DMS53 (cell line): ENCODE data around the gene AIPL1.
A peak's percentile ranks its signal among the peaks of the same experiment; 100 is the strongest.

Experiments
- DNase-seq: peaks from one replicate; lab custom pipeline; 2025; lab: John Stamatoyannopoulos, UW

The AIPL1 gene

DNA sequence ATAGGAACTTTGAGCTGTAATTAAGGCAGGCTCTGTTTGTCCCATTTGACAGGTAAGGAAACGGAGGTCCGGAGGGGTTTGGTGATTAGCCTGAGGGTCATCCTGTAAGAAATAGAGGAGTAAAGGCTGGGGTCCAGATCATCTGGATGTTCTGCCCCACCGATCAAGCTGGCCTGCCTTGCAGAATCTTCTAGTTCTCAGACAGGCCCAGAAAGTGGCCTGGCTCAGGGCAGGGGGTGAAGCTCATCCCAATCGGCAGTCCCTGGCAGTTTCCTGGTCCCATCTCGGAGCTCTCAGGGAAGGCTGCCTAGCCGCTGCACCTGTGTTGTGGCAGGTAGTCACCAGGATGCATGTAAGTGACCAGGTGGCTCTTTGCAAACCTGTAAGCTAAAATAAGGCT, 13.6 kb upstream of the AIPL1 start:
- no peak for DNase-seq

DNA sequence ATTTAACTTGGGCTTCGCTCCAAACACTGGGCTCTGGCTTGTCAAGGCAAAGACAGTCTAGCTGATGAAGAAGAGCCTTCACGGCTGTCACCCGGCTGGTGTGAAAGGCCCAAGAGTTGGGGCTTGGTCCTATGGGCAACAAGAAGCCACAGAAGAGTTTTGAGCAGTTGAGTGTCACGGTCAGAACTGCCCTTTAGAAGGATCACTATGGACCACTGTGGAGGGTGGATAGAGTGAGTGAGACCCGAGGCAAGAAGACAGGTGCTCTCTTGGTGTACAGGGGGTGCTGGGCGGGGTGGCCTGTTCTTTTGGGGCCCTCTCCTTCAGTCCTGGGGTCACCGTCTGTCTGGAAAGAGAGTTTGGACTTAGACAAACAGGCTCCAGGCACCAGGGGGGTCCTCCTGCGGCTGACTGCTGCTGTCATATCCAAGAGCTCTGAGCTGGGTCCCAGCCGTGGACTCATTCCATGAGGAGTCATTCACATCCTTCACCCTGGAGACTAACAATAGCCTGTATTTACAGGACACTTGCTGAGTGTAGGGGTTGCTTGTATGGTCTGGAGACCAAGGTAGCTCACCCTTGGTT, 11.7 kb upstream of the AIPL1 start:
- no peak for DNase-seq

DNA sequence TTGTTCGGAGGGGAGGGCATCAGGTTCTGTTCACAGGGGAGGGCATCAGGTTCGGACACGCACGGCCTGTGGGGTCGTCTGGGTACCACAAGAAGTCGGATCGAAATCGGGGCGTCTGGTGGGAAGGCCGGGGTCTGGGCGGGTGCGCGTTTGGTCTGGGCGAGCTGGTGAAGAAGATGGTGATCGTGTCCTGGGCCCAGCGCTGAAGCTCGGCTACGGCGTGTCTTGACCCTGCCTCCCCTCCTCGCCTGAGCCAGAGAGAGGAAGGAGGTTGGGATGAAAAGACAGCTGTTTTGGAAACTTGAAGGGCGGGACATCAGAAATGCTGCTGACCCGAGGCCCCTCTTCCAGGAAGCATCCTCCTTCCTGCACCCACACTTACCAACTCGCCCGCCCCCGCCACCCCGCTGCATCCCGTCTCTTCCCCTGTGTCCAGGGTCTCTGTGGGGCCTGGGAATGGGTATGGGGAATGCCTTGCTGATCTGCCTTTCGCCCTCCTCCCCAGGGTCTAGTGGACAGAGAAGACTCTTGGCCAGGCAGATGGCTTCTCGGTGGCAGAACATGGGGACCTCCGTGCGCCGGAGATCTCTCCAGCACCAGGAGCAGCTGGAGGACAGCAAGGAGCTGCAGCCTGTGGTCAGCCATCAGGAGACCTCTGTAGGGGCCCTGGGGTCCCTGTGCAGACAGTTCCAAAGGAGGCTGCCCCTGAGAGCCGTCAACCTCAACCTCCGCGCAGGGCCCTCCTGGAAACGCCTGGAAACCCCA, 9.8 kb upstream of the AIPL1 start:
- peak; percentile 56 for DNase-seq

DNA sequence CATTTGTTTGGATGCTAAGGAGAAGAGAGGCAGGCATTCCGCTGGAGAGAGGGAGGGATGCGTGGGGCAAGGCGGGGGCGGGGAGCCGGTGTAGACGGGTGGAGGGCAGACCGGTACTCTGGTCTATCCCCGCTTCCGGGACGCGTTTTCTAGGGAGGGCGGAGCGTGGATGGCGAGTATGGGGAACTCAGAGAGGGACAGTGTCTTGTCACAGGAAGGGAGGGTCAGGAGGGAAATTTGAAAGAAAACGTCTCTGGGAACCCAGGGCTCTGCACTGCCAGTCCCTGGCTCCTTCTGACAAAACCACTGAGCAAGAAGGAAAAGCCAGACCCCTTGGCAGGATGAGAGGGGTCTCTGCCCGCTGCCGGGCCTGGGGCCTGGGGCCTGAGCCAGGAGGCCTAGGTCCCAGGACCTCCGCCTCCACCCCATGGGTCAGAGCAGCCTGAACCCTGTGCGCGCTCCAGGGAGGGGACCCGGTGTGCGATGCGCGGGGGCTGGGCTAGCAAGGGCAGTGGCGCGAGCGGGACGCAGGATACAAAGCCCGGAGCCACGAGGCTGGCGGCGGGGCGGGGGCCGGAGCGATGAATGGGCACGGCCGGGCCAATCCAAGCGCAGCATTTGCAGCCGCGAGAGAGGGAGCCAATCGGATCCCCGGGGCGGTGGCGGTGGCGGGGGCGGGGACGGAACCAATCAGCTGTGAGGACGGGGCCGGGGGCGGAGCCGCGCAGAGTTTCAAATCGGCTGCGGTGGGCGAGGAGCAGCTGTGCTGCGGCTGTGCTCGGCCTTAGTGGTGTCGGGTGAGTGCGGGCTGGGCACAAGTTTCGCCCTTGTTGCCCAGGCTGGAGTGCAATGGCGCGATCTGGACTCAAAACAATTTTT, 9.0 kb upstream of the AIPL1 start, which contains the start of gene PIMREG:
PIMREG (plus strand) TSS at position 764 of the 879 bp plus-strand sequence. CDS start 656 bp downstream, outside the sequence.
- DNase-seq = peak; percentile 99

DNA sequence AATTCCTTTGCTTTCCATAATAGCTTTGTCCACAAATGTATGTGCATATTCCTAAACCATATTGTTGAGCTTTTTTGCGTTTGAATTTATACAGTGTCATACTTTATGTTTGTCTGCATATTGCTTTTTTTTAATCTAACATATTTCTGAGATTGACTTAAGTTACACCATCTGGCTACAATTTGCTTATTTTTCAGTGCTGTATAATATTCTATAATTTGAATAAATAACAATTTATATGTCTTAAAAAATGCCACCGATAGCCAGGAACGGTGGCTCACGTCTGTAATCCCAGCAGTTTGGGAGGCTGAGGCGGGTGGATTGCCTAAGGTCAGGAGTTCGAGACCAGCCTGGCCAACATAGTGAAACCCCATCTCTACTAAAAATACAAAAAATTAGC, 7.9 kb upstream of the AIPL1 start:
- no peak for DNase-seq

DNA sequence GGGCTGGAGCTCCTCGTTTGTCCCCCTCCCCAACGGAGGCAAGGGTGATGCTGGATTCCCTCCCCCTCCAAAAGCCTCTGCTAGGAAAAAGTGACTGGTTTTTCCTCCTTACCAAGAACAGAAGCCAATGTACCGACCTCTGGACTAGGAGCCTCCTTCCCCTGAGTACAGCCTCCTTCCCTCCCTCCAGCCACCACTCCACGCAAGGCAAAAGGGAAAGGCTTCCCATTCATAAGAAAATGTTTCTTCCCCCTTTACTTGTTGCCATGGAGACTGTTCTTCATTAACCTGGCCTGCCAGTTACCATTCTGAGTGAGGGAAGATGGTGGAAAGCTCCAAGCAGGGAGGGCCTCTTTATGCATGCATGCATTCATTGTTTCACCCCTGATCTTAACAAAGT, 5.0 kb upstream of the AIPL1 start:
- peak; percentile 26 for DNase-seq

DNA sequence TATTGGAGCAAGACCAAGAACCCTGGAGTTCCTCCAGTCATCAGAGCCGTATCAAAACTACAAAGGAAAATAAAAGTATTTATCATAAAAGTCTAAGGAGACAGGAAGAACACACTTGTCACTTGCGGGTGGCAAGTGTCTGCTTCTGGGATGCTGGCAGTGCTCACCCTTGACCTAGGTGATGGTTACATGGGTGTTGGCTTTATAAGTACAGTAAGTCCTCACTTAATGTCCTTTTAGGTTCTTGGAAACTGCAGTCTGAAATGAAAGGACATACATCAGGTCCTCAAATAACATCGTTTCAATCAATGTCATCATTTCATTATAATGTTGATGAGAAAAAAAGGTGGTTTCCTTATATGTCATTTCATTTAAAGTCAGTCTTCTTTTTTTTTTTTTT, 3.0 kb upstream of the AIPL1 start:
- DNase-seq = no peak

DNA sequence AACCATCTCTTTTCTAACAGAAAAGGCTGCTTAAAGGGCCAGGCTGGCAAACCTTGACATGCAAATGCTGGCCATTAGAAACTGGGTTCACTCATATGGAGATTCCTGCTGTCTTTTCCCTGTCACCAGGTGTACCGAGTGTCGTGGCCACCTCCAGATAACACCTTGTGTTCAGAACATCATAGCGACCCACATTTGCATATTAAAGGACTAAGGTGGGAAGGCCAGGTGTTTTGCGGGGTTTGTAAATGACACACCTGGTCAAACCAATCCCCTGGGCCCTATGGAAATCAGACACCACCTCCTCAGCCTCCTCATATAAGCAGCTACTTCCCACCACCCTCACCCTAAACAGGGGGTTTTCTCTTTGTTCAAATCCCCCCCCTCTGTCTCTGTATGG, 2.5 kb upstream of the AIPL1 start:
- DNase-seq = no peak

DNA sequence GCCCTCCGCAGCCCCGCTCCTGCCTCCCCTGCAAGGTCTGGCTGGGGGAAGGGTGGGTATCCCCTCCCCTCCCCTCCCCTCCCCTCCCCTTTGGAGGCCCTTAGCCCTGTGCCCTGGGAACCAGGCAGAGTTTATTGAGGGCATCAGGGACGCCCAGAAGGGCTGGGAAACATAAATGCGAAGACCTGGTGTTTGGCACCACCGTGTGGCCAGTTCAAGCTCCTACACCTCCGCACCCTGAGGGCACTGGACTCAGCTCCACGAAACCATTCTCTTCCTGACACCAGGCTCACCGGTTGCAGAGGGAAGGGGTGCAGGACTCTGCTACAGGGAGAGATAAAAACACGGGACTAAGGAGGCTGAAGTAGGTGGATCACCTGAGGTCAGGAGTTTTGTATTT, 1.0 kb upstream of the AIPL1 start:
- DNase-seq = peak; percentile 87

DNA sequence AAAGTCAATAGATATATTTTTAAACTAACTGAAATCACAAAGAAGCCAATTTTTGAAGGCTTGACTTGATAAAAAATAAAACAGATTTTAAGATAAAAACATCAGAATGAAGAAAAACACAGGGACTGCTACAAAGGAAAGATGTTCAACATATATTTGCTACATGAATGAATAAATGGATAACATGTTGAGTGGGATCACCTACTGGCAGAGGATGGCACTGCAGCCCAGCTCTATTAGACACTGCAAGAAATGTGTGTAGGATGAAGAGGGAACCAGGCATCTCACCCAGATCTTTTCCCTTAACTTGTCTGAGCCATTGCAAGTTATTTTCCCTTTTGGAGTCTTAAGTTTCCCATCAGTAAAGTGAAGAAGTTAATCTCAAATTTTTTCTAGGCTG, 4.2 kb downstream of the AIPL1 start:
- DNase-seq = peak; percentile 22

DNA sequence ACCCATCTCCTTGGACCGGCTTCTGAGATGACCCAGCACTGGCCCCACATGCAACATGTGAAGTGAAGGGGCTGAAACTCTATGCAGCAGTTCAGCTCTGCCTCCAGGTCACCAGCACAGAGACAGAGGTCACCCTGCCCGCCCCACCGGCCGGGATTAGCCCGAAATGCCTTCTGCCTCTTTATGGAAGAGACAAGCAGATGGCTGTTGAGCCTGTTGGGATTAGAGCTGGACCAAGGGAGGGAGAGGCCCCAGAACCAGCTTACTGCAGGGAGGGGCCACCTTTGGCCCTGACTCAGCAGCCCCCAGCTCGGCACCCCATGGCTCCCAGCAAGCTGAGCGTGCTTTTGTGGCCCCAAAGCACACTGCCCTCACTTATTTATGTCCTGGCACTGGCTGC, 5.7 kb downstream of the AIPL1 start:
- no peak for DNase-seq

DNA sequence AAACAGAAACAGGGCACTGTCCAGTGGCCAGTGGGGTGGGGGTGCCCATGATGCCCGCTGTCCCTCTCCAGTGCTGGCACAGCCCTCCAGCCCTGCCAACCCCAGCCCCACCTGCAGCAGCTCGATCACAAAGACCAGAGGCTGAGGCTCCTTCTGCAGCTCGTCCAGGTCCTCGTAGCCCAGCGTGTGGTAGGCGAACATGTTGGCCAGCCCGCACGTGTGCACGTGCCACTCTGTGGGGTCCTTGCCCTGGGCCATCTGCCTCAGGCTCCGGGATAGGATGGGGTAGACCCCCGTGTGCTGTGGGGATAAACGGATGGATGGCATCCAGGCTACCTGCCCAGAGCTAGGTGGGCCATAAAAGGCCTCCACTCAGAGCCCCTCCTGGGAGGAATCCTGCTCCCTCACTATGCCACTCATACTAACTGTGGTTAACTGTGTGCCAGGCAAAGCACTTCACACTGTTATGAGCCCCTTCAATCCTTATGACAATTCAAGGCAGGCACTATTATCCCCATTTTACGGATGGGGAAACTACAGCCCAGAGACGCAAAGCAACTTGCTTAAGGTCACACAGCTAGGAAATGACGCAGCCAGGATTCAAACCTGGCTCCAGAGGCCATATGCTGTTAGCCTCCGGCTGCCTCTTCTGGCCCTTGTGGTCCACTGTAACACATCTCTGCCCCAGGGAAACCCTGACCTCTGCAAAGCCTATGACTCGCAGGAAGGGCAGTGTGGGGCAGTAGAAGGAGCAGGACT, 6.5 kb downstream of the AIPL1 start:
- no peak for DNase-seq

DNA sequence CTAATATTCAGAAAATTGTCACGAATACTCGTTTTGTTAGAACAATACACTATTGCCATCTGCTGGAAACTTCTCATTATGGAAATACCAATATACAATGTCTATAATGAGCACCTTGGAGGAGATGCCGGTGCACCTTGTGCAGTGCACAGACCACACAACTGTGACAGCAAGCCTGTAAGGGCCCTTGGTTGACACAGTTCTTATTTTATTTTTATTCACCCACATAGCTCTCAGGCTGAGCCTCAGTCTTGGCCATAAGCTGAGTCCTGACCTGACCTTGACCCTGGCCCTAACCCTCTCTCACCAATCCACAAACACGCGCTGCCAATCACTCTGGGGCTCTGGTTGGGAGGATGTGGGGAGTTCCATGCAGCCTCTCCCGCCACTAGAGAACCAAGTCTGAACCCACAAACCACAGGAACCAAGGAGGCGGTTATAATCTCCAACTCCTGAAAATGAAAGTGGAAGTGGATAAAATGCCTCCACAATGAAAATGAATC, 7.6 kb downstream of the AIPL1 start:
- peak; percentile 41 for DNase-seq

DNA sequence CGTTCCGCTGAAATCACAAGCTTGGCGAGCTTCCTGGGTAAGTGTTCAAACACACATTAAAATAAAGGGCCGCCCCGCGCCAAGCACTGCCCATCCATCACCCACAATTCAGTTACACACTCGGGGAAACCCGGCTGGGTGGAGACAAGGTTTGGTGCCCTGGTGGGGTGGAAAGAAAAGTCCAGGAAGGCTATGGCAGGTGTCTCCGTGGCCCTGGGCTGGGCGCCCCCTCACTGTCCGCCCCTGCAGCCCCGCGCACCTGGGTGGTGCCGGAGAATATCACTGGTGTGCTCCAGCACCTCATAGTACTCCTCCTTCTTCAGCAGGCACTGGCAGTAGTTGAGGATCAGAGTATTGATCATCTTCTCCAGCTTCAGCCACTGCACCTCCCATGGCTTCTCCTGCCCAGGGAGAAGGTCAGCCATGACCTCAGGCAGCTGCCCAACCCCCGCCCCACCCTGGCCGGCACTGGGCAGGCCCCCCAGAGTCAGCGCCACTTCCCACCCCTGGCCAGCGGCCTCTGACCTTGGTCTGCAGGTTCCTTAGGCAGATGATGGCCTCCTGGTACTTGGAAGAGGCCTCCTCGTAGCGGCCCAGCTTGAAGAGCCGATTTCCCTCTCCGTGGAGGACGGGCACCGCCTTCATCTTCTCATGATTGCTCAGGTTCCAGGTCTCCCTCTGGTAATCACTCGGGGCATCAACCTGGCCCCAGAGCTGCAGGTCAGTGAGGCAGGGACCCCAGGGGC, 8.4 kb downstream of the AIPL1 start:
- DNase-seq = no peak

DNA sequence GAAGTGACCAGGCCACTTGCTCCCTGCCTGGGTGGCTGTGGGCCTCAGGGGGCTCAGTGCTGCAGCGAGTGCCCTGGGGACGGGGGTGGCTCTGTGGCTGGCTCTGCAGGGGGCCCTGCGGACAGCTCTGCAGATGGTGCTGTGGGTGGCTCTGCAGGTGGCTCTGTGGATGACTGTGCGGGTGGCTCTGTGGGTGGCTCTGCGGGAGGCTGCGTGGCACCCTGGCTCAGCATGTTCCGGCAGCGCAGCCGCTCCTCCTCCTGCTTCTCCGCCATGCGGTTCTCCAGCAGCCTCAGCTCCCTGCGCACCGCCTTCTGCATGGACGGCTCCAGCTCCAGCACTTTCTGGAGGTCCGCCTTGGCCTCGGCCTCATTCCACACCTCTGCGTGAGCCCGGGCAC, 9.5 kb downstream of the AIPL1 start:
- no peak for DNase-seq

DNA sequence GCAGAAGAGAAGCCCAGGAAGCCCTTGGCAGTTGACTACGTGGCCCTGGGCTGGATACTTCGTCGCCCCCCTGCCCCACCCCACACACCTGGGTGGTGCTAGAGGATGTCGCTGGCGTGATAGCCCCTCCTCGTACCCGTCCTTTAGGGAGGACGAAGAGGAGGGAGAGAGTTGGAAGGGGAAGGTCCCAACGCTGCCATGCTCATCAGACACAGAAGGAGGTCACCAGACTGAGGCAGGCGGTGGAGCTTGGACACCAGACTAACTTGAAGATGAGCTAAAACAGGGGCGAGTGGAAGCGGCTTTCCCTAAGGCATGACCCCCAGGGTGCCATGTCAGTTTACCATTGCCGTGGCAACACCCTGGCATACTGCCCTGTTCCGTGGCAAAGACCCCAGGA, 11.0 kb downstream of the AIPL1 start:
- no peak for DNase-seq

DNA sequence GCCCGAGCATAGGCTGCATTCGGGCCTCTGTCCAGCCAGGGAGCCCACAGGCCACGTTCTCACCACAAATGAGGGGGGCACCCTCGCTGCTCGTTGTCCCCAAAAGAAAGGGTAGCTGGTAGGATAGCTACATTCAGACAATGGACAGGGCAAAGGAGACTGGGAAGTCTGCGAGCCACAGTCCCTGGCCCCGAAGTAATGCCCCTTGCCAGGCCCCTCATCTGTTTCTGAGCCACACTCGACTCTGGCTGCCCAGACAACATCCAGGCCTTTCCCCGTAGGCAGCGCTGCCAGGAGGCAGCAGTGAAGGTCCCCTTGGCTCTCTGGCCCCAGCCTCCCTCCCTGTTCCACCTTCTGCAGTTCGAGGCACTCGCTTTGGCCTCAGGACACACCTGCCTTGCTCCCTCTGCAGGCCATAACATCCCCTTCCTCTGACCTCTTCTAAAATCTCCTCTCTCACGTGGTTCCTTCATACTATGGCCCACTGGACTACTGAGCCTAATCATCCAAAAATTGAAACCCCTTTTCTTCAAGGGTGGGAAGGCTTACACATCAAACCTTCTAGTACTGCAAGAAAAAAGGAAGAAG, 12.2 kb downstream of the AIPL1 start:
- DNase-seq = no peak

DNA sequence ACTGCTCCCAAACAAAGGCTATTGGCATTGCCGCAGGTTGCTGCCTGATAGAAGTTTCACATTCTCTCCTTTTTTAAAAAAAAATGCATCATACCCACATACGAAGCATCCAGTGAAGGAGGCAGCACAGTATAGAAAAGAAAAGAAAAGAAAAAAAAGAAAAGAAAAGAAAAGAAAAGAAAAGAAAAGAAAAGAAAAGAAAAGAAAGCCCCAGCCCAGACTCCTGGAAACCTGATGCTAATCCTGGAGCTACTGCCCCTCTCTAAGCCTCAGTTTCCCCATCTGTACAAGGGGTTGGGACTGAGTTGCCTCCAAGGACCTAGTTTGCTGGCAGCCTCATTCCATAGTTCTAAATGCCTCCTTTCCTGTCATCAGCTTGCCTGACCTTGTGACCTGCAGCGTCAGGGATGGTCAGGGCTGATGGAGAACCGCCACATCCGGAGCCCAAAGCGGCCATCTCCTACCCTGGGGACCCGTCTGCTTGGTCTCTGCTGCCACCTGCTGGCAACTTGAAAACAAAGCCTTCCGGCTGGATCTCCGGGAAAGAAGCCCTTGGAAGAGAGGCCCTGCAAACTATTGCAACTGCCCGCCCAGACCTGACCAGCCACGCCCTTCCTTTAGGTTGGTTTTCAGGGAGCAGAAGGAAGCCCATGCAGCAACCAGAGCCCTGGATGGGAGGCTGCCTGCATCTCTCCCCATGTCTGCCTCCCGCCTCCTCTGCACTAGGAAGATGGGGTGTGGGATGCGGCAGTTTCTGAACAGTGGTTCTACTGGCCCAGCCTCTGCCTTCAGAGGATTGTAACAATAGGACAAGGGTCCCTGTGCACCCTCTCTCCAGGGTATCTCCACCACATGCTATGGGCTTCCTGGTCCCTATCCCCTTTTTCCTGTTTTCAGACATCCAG, 13.0 kb downstream of the AIPL1 start:
- peak; percentile 91 for DNase-seq

DNA sequence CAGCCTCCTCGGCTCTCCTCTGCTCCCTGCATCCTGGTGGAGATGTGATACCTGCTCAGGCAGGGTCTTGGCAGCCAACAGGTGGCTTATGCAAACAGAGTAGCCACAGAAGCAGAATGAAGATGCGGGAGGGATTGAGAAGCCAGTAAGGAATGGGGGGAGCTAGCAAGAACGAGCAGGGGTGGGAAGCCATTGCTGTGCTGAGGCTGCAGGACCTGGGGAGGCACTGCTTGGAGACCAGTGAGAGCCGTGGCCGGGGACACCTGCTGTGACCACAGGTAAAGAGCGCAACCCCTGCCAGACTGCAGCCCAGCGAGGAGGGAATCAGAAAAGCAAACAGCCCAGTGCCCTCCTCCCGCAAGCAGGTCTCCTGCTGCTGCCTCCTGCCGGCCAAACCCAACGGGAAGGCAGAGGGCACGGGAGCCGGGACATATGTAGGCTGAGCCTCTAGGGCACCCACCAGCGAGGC, 14.7 kb downstream of the AIPL1 start:
- DNase-seq = peak; percentile 62

DNA sequence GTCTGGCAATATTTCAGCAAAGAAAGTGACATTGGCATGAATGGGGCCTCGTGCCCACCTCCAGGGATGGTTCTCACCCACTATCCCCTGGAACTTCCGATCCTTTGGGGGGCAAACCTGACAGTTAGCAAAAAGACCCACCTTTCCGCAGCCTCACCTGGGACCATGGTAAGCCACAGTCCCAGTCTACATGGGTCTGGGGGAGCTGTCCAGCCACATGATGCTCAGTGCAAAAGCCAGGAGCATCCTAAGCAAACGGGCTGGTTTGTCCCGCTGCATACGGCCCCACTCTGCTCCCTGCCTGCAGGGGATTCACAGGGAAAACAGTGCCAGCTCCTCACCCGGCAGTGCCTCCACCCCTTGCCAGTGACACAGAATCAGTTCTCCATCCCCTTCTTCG, 19.3 kb downstream of the AIPL1 start:
- no peak for DNase-seq
